Left colon (tissue), 2 donors: ENCODE results near the gene SLC35G6. TPM values are rescaled to one million over a fixed set of nuclear protein-coding genes. Genes with fewer than 3 reads are reported as not detected.
A peak's percentile ranks its signal among the peaks of the same experiment; 100 is the strongest.
"Not testable (repeated sequence)": the region's sequence is repeated elsewhere in the genome, so short reads cannot be mapped to it uniquely, and the experiment has no call there.

Experiments
- ATAC-seq: fragments of 200-7000 bp; cut with Tn5 transposase; one replicate; pipeline ENCODE4 v1.9.1; 2020; ENCODE audit warnings: mild to moderate bottlenecking, moderate library complexity
- DNase-seq, 2 donors: peaks; one replicate each; pipeline ENCODE4 v3.0.0-alpha.2; 2020
- intact Hi-C, 2 donors: fragments of 100-400 bp; cut with DNase I in 1 of 2; cut with micrococcal nuclease in 1 of 2; formaldehyde crosslinking; loops; one replicate each; pipeline versions ENCODE4 v1.11.2 to v1.14.0; 2022; cut with DNase I, micrococcal nuclease
- total RNA-seq, 2 donors: library from RNA; stranded (reverse); fragmentation: NEBNext Ultra II Directional; extraction: Animal tissue kit (Norgen Biotek cat#: 25700); gene quantifications; one replicate each; pipeline ENCODE4 v1.2.1, GENCODE V29; 2021
- donor health status: DM: no; HTN: no; CAD: no.
- donor health status: DM: yes; HTN: yes; CAD: no.

Gene SLC35G6
- total RNA-seq, 2 donors from 2014 or later = not detected

DNA sequence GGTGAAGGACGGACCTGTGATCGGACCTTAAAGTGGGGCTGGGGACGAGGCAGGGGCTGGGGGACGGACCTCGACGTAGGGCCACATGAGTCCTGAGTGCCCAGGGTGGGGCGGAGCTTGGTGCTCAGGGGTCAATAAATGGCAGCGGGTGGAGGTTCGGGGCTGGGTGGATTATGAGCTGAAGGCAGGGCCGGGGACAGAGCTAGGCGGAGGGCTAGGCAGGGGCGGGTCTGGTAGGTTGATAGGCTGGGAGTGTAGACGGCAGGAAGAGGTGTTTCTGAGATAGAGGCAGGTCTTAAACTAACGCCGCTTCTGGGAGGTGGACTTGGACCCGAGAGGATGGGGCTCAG, 35.7 kb upstream of the SLC35G6 start:
- DNase-seq = peak; percentile 86 to 92
- intact Hi-C loops = no loop called here
- ATAC-seq = peak; percentile 94

DNA sequence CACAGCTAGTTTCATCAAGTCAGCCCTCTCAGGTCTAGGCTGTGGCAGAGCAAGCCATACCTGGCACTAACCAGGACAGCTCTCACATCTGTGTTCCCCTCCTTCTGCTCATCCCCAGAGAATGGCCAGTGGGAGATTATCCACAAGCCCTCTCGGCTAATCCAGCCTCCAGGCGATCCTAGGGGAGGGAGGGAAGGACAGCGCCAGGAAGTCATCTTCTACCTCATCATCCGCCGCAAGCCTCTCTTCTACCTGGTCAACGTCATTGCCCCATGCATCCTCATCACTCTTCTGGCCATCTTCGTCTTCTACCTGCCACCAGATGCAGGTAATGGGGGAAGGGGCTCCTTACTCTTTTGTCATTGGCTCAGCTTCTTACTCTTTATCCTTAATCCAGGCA, 32.8 kb upstream of the SLC35G6 start:
- ATAC-seq (no peak), DNase-seq (no peak)
- intact Hi-C loops = no loop called here

DNA sequence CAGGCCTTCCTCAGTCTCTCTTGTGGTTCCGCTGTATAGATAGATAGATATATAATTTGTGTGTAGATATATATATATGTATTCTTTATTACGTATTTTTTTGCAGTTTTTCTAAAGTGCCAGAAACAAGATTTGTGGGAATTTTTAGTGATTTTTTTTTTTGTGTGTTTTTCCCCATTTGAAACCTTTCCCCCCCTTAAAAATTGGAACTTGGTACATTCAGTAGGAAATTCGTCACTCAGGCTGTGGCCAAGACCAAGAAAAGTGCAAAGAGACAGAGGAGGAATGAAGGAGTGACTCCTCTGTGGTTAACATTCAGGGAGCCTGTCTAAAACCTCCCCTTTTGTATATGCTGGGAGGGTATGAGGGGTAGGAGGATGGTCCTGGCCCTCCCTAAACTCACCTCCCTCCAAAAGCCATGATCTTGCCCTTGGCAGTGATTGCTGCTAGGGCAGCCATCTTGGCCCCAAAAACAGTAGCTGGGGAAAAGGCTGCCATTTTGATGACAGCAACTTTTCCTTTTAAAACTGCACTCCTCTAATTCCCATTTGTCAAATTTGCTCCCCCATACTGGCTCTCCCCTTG, 21.2 kb upstream of the SLC35G6 start:
- no peak for ATAC-seq
- no peak for DNase-seq
- intact Hi-C loops = no loop called here

DNA sequence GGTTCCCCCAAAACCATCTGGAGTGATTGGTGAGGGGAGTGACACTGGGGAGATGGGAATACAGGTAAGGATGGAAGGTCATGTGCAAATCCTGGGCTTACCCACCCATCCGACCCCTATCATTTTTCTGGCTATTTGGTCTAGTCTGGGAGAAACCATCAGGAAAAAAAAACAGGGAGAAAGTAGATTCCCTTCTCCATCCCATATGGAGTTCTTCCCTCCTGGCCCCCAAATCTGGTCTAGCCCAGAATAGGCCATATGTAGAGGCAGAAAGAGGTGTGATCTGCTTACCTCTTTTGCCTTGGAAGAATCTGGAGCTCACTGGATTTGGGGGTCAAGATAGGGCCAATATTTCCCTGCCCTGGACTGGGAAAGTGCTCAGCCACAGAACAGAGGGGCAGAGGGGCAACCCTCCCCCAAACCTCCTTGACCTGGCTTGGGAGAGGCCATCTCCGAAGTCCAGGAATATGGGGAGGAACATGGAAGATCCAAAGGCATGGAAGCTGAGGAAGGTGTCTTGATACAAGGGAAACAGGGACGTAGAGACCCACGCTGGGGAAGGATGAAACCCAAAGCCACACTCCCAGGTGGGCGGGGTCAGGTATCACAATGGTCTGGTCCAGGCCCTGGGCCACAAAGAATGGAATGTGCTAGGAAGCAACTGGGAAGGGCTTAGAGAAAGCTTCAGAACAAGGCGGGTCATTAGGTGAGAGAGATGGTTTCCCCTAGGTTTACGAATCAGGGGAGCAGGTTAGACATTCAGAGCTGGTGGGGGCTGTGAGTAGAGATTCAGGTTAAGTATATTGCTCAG, 20.2 kb upstream of the SLC35G6 start:
- DNase-seq (no peak), ATAC-seq (no peak)
- intact Hi-C loops = no loop called here

DNA sequence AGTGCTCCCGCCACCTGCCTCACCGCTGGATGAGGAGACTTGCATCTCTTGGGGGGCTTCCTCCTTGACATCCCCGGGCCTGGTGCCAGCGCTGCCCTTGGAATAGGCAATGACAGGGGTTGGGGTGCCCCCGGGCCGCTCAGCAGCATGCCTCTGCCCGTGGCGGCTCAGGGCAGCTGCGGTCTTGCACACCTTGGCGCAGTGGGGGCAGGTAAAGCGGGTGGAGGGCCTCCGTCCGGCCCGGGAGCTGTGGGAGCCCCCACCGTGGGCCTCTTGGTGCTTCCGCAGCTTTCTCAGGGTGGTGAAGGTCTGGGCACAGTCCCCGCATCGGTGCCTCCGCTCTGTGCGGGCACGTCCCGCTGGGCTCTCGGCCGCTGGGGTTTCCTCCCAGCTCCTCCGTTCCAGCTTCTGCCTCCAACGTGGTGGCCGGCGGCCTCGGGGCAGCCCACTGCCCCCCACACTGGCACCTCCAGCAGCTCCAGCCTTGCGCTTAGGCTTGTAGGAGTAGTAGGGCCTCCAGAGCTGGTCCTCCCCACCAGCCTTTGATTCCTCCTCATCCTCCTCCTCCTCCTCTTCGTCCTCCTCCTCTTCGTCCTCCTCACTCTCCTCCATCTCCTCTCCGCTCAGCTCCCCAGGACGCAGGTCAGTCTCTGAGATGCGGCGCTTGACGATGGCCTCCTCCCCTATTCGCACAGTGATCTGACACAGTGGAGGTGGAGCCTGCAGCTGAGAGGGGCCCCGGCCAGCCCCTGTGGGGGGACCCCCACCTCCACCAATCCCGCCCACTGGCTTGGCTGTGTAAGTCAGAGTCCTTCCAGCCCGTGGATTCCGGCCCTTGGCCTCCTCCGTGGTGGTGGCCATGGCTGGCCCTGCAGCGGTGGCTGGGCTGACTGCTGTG, 18.5 kb upstream of the SLC35G6 start:
- DNase-seq = no peak
- intact Hi-C loops = no loop called here
- peak; percentile 7 for ATAC-seq

DNA sequence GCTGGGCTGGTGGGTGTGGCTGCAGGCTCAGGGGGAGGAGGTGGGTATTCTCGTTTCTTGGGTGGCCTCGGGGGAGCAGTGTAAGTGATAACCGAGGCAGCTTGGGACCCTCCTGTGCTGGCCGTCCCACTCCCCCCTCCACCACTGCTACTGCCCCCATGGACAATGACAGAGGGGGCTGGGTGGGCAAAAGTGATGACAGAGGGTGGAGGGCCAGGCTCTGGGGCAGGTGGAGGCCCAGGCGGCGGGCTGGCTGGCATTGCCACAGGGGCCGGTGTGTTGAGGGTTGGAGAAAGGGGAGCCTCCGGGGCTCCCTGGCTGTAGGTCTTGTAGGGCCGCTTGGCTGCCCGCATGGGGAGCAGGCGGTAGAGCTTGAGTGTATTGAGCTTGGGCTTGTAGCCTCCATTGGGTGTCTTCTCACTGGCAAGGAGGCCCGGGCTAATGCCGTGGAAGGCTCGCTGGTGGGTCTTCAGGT, 17.8 kb upstream of the SLC35G6 start:
- ATAC-seq (peak; percentile 6), DNase-seq (no peak)
- intact Hi-C loops = no loop called here

DNA sequence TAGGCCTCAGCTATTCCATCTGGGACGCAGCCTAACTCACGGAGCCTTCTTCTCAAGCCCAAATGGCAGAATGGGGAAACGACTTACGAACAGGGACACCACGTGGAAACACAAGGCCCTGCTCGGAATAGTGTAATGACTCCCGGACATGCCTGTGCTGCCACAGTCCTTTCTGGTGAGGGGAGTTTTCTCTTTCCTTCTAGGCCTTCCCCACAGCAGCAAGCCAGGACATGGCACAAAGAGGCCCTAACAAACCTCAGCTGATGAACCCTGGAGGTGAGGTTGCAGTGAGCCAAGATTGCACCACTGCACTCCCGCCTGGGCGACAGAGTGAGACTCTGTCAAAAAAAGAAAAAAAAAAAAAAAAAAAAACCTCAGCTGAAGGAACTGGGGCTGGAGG, 17.2 kb upstream of the SLC35G6 start:
- no peak for DNase-seq
- ATAC-seq = no peak
- intact Hi-C loops = no loop called here

DNA sequence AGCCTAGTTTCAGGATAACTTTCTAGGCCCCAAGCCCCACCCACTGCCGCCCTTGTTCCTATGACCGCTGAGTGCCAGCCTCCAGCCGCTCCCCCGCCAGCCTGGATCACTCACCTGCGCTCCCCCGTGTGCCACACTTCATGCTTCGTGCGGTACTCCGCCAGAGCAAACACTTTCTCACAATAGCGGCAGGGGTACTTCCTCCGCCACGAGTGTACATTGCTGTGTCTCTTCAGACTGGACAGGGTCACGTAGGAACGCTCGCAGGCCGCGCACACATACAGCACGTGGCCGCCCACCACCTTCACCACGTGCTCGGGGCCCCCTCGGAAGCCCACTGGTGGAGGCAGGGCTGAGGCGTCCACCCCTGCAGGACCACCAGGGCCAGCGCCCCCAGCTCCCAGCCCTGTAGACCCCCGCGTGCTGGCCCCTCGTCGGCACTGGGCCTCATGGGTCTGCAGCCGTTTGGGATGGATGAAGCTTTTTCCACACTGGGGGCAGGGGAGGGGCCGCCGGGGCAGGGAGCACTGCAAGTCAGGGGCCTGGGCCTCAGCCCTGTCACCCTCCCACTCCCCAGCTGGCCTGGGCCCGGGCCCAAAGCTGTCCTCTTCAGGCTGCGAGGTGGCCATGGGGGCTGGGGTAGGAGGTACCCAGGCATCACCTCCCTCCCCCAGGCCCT, 15.5 kb upstream of the SLC35G6 start:
- ATAC-seq (no peak), DNase-seq (no peak)
- intact Hi-C loops = no loop called here

DNA sequence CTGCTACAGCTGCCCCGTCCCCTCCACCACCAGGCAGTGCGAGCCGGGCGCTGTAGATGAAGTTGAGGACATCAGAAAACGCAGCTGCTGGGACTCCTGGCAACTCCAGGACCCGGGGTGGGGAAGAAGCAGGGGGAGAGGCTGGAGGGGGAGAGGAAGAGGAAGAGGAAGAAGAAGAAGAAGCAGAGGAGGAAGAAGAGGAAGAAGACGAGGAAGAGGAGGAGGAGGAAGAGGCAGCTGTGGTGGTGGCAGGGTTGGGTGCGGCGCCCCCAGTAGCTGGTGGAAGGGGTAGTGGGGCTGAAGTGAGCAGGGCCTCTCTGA, 15.0 kb upstream of the SLC35G6 start:
- intact Hi-C loops = no loop called here
- ATAC-seq (no peak), DNase-seq (no peak)

DNA sequence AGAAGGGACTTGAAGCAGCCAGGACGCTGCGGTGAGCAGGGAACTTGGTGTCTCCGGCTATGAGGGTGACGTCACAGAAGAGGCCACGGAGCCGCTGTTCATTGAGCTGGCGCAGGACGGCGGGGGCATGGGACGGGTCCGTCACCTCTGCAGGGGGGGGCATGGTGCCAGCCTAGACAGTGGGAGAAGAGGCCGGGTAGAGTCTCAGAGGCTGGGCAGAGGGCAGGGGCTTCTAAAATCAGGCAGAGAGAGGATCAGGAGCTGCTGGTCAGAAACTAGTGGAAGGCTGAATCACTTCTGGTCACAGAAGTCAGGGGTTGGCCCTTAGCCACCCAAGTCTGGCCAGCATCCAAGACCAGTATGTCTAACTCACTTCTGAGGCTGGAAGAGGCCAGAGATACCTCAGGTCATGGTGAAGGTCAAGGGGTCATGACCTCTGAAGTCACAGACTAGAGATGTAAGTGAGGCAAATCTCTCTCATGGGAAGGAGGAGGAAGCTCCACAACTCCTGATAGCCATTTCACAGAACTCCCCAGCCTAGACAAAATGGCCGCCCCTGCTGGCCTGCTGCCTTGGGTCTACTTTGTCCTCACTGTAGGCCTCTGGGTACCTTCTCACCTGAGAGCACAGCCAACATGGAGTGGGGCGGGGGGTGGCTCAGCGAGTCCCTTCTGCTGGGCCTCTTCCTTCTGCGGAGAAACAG, 14.5 kb upstream of the SLC35G6 start:
- intact Hi-C loops = no loop called here
- DNase-seq (no peak), ATAC-seq (no peak)

DNA sequence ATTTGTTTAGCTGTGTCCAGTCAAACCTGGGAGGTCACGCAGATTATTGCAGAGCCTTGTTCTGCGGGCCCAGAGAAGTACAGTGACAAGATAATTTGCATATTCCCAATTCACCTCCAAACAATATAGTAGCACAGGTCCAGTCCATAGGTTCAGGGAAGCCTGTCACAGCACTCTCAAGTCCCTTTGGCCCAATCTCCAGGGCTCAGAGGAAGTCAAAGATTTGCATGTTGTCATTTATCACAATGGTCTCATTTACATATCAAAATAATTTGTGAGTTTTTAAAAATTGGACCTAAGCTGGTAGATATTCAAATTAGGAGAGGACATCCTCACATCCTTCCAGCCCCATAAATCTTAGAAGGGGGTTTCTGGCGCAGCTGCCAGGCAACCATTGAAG, 13.7 kb upstream of the SLC35G6 start:
- no peak for DNase-seq
- intact Hi-C loops = no loop called here
- no peak for ATAC-seq

DNA sequence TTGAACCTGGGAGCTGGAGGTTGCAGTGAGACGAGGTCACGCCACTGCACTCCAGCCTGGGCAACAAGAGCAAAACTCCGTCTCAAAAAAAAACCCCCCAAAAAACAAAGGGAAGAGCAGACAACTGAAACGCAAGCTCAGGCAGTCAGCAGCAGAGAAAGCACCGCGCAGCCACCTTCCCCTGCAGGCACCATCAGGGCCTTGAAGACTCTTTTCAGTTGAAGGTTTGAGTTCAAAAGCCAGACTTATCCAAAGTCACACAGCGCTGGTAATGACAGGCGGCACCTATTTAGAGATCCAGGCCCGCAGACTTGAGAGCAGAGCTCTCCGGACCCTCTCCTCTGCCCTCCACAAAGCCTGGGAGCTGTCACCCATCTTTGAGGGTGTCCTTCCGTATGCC, 13.0 kb upstream of the SLC35G6 start:
- no peak for DNase-seq
- intact Hi-C loops = no loop called here
- no peak for ATAC-seq

DNA sequence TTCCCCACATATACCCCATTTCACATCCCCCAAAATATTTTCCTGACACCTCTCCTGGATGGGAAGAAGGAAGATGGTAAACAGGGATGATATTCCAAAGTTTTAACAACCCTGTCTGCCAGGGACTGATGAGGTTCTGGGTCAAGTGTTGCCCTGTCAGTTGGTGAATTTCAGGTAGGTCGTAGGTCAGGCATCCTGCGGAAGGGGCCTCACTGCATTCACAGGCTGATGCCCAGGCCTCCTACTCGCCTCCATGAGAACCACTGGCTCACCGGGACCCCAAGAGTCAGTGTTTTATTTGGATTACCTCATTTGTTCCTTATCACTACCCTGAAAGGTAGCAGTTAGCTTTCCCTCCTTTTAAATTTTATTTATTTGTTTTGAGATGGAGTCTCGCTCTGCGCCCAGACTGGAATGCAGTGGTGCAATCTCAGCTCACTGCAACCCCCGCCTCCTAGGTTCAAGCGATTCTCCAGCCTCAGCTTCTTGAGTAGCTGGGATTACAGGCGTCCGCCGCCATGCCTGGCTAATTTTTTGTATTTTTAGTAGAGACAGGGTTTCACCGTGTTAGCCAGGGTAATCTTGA, 12.3 kb upstream of the SLC35G6 start:
- DNase-seq = no peak
- intact Hi-C loops = no loop called here
- ATAC-seq = no peak

DNA sequence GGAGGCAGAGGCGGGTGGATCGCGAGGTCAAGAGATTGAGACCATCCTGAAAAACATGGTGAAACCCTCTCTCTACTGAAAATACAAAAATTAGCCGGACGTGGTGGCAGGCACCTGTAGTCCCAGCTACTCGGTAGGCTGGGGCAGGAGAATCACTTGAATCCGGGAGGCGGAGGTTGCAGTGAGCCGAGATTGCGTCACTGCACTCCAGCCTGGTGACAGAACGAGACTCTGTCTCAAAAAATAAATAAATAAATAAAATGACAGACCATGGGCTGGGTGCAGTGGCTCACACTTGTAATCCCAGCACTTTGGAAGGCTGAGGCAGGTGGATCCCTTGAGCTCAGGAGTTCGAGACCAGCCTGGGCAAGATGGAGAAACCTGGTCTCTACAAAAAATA, 11.4 kb upstream of the SLC35G6 start:
- DNase-seq, ATAC-seq, intact Hi-C loops: not testable (repeated sequence)

DNA sequence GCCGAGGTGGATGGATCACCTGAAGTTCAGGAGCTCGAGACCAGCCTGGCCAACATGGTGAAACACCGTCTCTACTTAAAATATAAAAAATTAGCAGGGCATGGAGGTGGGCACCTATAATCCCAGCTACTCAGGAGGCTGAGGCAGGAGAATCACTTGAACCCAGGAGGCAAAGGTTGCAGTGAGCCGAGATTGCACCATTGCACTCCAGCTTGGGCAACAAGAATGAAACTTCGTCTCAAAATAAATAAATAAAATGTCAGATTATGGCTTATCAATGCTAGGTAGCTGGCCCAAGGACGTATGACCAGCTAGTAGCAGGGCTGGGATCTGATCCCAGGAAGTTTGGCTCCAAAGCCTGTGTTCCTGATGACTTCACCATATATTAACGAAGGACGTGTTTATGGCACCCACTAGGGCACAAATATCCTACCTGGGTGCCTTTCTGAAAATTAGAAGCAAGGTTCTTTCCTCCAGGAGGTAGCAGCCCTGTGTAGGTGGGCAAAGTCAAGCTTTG, 10.7 kb upstream of the SLC35G6 start:
- intact Hi-C loops, DNase-seq, ATAC-seq: not testable (repeated sequence)

DNA sequence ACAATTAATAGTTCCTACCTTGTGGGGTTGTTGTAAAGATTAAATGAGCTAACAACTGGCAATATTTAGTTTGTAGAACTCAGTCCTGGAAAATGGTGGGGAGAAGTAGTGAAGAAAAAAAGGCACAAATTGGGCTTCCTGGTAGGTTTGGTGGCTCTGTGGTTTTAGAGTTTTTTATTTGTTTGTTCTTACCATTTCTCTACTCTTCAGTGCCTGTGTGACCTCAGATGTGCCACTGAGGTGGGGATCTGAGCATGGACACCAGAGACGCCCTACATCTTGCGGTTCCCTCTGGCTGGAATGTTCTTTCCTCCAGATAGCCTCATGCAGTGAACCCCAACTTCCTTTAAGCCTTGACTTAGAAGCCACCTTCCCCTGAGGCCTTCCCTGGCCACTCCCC, 9.5 kb upstream of the SLC35G6 start:
- DNase-seq (no peak), ATAC-seq (no peak)
- intact Hi-C loops = no loop called here

DNA sequence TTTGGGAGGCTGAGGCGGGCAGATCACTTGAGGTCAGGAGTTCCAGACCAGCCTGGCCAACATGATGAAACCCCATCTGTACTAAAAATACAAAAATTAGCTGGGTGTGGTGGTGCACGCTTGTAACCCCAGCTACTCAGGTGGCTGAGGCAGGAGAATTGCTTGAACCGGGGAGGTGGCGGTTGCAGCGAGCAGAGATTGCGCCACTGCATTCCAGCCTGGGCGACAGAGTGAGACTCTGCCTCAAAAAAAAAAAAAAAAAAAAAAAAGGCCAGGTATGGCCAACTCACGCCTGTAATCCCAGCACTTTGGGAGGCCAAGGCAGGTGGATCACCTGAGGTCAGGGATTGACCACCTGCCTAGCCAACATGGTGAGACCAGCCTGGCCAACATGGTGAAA, 6.5 kb upstream of the SLC35G6 start:
- intact Hi-C loops, DNase-seq, ATAC-seq: not testable (repeated sequence)

DNA sequence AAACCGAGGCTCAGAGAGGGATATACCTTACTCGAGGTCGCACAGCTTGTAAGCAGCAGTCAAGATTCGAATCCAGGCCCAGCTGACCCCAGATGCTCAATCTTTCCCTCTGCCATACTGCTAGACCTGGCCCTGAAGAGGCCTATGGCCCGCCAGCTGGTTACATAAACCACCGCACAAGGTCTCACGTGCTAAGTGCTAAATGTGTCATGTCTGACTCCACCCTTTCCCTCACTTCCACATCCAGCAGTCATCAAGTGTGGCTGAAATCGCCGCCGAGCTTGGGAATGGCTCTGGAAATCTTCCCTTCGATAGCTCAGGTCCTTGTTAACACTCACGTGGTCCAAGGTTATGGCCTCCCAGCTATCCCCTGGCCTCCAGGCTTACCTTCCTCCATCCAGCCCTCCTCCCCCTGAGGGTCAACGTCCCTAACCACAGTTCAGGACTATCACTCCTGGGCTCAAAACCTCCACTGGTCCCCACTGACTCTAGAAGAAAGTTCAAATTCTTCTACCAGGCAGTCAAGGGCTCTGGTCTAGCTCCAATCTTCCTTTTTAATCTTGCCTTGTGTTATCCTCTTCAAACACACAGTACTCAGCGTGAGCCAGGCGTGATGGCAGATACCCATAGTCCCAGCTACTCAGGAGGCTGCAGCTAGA, 5.4 kb upstream of the SLC35G6 start:
- no peak for ATAC-seq
- peak in 1 of 2 donors; percentile 49 for DNase-seq
- intact Hi-C loops = no loop called here
